ENCODE results near the gene KRTDAP.

KRTDAP gene

GRCh38 chr19:35449359-35450043 lies 40.8 kb downstream of the KRTDAP start:
- DNase-seq: no peak

GRCh38 chr19:35447606-35448469 lies 42.4 kb downstream of the KRTDAP start, which contains the start of gene FFAR2:
Gene FFAR2, plus strand, starts transcription at chr19:35448257. Its CDS starts 1,458 bp downstream, at chr19:35449715.
- DNase-seq: no peak

GRCh38 chr19:35445826-35446593 lies 44.3 kb downstream of the KRTDAP start:
- DNase-seq: no peak

GRCh38 chr19:35444735-35445134 lies 45.5 kb downstream of the KRTDAP start:
- DNase-seq: no peak

DNA sequence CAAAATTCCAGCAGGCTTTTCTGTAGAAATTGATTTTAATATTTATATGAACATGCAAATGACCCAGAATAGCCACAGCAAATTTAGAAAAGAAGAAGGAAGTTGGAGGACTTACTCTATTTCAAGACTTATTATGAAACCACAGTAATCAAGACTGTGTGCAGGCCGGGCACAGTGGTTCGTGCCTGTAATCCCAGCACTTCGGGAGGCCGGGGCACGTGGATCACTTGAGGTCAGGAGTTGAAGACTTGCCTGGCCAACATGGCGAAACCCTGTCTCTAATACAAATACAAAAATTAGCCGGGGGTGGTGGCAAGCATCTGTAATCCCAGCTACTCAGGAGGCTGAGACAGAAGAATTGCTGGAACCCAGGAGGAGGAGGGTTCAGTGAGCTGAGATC lies 48.2 kb downstream of the KRTDAP start:
- no peak for DNase-seq

DNA sequence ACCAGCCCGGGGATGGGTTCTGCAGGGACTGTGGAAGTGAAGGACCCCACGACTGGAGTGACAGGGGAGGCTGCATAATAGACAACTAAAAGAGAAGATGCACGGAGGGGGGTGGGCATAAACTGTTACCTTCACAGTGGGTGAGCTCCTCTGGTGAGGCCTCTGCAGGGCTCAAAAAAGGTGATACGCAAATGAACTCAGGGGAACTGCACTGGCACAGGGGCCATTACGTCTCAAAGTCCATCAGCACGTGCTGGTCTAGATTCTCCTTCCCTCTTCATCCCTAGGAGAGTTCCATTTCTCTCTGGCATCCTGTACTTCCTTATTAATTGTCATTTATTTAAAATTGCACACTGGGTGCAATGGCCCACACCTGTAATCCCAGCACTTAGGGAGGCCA lies 50.3 kb downstream of the KRTDAP start:
- DNase-seq: no peak

GRCh38 chr19:35438527-35438926 lies 51.7 kb downstream of the KRTDAP start:
- no peak for DNase-seq

GRCh38 chr19:35438096-35438495 lies 52.2 kb downstream of the KRTDAP start:
- no peak for DNase-seq

DNA sequence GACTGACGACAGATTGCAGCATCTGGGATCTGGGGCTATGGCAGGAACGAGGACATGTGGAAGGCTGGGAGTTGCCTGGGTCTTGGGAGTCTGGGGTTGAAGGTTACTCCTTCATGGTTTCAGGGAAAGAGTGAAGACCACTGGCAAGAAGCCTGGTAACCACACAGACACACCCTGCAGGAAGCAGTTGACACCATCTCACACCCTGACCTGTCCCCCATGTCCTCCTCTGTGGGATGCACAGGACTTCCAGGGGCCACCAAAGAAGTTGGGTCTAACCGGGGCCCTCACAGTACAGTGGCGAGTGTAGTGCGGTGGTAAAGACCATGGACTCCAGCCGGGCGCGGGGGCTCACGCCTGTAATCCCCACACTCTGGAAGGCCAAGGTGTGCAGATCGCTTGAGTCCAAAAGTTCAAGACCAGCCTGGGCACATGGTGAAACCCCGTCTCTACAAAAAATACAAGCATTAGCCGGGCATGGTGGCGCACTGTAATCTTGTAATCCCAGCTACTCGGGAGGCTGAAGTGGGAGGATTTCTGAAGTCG lies 52.8 kb downstream of the KRTDAP start:
- DNase-seq: no peak

Measured in activated CD4-positive, alpha-beta T cell treated with anti-CD3 and anti-CD28 coated beads, Interleukin-2, amount 50 U/mL, for 4 hours (primary cell).